HK-2 (cell line): Measurements from ENCODE around the gene CD9.

ENCODE experiments used
- DNase-seq: peaks from one replicate; pipeline ENCODE4 v3.0.0-alpha.2; 2018; ENCODE audit not compliant: unreplicated experiment

Gene CD9

GRCh38 chr12:6241495-6241894 lies 41.3 kb downstream of the CD9 start:
- DNase-seq = no peak

DNA sequence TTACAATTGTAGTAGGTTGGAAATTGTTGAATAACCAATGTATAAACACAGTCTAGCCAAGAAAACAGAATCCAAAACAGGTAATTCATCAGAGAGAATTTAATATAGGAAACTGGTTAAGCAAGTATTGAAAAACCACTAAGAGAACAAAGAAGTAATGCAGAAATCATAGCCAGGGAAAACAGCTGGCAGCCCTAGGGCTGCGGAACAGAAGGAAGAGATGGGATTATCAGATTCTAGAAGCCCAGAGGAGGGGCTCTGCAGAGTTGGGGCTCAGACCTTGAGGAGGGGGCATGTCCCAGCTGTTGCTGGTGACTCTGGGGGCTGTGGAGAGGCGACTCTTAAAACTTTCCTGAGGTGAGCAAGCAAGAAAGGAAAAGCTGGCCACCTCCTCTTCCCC lies 49.4 kb downstream of the CD9 start:
- no peak for DNase-seq

DNA sequence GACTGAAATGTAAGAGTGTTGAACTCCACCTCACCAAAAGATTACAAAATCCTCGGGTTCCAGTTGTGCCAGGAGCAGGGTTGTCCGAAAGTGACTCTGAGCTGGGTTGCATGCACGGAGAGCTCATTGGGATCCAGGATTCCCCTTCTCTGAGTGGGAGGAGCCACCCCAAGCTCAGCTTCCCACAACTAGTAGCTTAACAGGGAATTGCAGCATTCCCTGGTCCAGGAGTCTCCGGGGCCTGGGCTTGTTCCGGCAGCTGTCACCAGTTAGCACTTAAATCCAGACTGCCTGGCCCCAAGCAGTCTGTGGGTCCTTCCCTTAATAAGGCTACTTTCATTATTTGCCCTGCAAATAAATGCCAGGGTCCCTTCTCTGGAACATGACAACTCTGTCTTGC lies 50.1 kb downstream of the CD9 start:
- DNase-seq = no peak

DNA sequence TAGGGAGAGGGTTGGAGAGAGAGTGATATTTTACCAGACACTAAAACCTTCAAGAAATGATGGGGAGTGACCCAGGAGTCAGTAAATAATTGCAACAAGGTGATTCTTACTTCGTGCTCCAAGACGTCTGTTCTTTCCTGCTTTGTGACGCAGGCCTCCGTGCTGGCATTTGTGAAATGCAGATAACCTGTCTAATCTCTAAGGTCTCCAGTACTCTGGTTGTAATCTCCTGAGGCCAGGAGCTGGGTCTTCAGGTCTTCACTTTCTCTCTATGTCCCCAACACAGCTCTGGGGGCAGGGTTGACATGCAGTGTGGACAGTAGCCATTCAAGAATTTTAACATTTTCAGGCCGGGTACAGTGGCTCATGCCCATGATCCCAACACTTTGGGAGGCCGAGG lies 53.1 kb downstream of the CD9 start:
- DNase-seq = no peak

DNA sequence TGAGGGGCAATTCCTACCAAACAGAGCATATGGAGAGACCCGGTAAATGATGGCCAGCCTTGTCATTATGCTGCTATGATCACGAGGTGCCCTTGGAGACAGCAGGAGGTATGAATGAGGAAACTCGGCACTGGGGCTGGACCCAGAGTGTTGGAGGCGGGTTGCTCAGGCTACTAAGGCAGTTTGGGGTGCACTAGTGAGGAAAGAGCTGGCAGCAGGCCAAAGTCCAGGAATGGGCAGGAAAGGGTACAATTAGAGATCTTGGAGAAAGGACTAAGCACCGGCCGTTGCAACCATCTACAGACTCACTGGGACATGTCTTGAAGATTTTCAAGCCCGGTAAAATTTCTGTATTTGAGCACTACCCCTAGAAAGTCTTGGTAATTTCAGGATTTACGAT lies 54.3 kb downstream of the CD9 start:
- DNase-seq = no peak

- DNase-seq = no peak
Measured at GRCh38 chr12:6257007-6257406, 56.8 kb downstream of the CD9 start.

GRCh38 chr12:6262211-6262610 lies 62.0 kb downstream of the CD9 start:
- DNase-seq = no peak

GRCh38 chr12:6262623-6263022 lies 62.4 kb downstream of the CD9 start:
- DNase-seq = no peak

DNA sequence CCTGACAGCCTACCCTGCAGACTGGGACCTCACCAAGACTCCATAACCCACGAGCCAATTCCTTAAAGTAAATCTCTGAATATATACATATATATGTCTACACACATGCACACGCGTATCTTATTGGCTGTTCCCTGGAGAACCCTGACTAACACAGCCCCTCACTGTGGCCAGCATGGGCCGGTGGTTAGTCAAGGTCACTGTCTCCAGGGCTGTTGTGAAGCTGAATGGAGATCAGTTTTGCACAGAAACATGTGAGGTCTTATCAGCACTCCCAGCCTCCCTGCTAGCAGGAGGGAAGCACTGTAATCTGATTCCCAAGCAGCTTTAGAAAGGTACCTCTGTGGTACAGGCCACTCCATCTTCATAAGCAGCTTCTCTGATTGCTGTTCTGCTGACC lies 63.7 kb downstream of the CD9 start:
- DNase-seq = no peak

DNA sequence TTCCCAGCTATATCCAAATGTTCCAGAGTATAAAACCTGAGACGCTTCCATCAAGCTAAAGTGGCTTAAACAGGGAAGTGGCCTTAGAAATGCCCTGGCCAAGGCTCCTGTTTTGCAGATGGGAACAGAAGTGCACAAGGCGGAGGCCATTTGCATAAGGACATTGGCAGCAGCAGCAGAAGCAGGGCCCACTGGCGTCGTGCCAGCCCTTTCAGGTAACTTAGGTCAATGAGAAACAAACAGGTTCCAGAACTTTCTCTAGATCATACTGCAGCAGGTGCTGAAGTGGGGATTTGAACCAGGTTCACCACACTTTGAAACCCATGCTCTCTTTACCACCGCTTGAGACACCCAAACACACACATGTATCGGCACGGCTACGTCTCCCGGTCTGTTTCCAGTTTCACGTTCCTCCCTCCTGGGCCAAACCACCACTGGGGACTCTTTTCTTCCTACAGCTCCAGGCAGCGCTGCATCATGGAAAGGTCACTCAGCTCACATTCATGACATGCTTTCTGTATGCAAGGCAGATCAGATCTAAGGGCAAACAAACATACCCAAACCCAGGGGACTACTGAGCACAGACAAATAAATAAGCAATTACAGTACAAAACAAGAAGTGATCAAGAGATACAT lies 64.3 kb downstream of the CD9 start:
- DNase-seq = no peak

GRCh38 chr12:6265038-6265405 lies 64.8 kb downstream of the CD9 start:
- DNase-seq = no peak

GRCh38 chr12:6266541-6266966 lies 66.4 kb downstream of the CD9 start:
- DNase-seq = no peak

DNA sequence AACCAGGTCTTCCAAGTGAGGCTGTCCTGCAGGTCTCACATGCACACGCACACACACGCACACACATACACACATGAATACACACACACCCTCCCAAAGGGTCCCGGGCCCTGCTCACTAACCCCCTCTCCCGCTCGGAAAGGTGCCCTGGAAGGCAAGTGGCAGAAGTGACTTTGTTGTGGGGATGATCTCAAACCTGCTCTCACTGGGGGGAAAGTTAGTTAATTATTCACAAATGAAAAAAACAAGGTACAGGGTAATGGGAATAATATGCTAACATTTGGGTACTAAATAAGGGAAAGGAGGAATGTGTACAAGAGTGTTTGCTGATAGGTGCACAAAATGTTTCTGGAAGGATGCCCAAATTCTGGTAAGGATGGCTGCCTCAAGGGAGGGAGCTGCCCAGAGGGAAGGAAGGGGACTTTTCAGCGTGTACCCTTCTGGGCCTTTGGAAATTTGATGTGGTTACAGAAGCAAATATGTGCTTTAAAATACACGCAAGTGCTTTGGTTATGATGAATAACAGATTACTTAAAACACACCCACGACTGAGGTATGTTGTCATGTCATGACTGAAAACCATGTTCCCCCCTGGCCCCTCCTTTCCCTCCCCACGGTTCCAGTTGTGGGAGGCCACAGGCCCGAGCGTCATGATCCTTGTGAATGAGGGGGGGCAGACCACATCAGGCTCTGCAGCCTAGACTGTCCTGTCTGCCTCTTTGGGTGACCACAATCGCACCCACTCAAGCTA lies 66.9 kb downstream of the CD9 start:
- DNase-seq = peak; percentile 46

DNA sequence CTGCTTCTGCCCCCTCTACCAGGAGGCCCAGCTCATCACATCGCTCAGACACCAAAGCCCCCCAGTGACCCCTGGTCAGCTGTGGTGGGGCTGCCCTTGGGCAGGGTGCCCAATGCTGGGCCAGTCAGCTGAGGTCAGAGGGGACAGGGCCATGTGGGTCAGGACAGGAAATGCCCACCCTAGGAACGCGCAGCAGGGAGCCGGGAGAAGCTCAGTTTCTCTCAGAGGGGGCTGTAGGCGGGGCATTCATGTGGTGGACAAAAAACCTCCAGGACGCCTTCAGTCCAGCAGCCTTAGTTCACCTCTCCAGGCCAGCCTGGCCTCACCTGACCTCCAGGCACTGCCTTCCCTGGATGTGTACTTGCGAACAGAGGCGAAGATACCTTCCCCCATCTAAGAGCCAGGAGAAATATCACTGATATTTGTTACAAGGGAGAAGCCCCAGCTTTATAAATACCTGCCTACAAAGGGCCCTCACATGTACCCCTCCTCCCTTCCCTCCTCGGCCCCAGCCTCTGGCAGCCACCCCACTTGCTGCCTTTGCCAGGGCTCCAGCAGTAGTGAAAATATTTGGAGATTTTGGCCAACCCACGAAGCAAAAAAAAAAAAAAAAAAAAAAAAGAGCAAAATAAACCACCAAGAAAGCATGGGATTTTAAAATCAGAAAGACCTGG lies 68.4 kb downstream of the CD9 start:
- DNase-seq = no peak

GRCh38 chr12:6269986-6270385 lies 69.8 kb downstream of the CD9 start:
- DNase-seq = no peak

GRCh38 chr12:6271281-6271680 lies 71.1 kb downstream of the CD9 start:
- DNase-seq = no peak

GRCh38 chr12:6272300-6273204 lies 72.4 kb downstream of the CD9 start:
- DNase-seq = peak; percentile 73

DNA sequence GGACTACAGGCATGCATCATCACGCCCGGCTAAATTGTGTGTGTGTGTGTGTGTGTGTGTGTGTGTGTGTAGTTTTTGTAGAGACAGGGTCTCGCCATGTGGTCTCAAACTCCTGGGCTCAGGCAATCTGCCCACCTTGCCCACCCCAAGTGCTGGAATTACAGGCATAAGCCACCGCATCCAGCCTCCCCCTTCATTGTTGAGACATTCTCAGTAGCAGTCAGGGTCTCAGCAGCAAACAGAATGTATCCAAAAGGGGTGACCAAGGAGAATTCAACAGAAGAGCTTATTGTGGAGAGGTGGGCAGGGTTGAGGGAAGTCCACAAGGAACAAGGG lies 73.0 kb downstream of the CD9 start:
- no peak for DNase-seq

GRCh38 chr12:6273541-6274230 lies 73.5 kb downstream of the CD9 start:
- DNase-seq = no peak

DNA sequence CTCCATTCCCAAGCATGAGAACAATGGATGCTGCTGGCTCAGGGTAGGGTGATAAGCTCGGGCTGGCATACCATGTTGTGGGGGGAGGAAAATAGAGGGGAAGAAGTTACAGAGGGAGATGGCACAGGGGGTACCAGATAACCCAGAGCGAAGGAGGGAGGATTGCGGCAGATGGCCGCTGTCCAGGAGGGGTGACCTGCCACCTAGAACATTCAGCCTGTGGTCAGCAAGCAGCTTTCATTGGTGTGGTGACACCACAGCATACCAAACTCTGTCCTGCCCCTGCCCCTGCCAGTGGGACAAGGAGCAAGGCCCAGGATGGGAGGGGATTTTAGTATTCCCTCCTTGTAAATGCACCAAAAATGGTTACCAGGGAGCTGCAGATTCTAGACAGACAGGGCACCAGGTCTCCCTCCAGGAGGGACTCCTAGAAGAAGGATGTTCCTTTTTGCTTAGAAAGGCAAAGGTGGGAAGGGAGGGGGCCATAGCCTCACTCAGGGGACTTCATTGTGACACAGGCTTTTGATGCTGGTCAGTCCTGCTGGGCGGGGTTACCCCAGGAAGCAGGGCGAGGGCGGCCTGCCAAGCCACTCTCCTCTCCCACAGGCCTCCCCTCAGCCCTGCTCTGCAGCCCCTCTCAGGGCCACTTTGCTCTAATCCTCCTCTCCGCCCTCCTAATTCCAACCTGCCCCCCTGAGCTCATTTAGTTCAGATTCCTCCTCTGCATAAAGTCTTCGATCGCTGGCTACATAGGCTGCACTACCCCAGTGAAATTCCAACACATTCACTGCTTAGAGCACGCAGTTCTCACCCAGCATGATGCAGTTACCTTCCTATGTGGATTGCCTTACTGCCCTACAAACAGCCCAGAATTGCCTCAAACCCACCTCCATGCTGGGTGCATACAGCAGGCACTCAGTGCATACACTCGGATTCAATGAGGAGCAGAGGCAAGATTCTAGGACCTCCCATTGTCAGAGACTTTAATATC lies 74.3 kb downstream of the CD9 start:
- DNase-seq = no peak
